SK-MEL-5 (cell line): ENCODE measurements around the gene PTMA. TPM values are rescaled to one million over a fixed set of nuclear protein-coding genes. Genes with fewer than 3 reads are reported as not detected.

Source experiments
- DNase-seq: peaks from one replicate; pipeline ENCODE4 v3.0.0-alpha.2; 2016; ENCODE audit warnings: low read depth, low spot score
- in situ Hi-C: cut with HindIII; loops from 2 replicates; pipeline ENCODE4 v1.10.0; 2016; ENCODE audit warnings: low sequenced_read_pairs, high pct_unique_total_duplicates, low pct_unique_long_range_greater_than_20kb
- total RNA-seq: library from RNA; depleted of rRNA; stranded (reverse); fragments of >200 nt; shearing (Covaris generic); gene quantifications from 2 replicates; pipeline ENCODE4 v1.2.3, GENCODE V29; 2014

PTMA gene
- total RNA-seq, 1 experiment from 2014 or later, result 950 TPM

- in situ Hi-C loops, result no loop called here
- DNase-seq, result peak; percentile 74
These were observed 21.0 kb upstream of the PTMA start for GRCh38 chr2:231687133-231687852.

DNA sequence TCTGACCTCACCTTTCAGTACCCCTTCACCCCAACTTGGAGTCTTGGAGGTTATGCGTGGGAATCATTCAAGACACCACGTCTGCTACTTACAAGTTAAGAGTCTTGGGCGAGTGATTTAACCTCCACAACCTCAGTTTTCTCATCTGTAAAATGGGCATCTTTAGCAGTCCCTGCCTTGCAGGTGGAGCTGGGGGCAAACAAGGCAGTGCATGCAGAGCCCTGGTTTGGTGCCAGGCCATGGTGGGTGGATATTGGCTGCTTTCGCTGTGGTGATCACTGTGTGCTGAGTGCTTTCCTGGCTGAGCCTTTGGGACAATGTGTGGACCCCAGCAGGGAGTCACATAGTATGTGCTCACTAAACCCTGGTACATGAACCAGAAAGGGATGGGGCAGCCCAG lies 20.4 kb upstream of the PTMA start:
- in situ Hi-C loops, result no loop called here

GRCh38 chr2:231688719-231689118 lies 19.6 kb upstream of the PTMA start:
- in situ Hi-C loops, result no loop called here
- no peak for DNase-seq

More for the DNA sequence above, 20.4 kb upstream of the PTMA start:
- DNase-seq, result no peak

- DNase-seq, result no peak
- in situ Hi-C loops, result no loop called here
These were observed 19.0 kb upstream of the PTMA start for GRCh38 chr2:231689124-231689893.

DNA sequence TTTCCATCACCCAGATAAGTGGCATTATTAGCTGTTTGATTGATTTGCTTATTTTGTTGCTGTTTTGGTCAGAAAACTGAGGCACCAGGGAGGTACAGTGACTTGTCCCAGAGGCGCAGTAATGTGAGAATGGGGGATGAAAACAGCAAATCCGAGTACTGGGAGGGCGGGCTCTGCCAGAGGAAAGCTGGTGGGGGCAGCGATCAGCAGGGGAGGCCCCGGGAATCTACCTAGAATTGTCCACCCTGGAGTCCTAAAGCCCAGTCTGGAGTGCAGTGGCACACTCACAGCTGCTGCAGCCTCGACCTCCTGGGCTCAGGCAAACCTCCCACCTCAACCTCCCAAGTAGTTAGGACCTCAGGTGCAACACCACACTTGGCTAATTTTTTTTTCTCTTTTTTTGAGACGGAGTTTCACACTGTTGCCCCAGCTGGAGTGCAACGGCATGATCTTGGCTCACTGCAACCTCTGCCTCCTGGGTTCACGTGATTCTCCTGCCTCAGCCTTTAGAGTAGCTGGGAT lies 17.0 kb upstream of the PTMA start:
- DNase-seq, result no peak
- in situ Hi-C loops, result no loop called here

DNA sequence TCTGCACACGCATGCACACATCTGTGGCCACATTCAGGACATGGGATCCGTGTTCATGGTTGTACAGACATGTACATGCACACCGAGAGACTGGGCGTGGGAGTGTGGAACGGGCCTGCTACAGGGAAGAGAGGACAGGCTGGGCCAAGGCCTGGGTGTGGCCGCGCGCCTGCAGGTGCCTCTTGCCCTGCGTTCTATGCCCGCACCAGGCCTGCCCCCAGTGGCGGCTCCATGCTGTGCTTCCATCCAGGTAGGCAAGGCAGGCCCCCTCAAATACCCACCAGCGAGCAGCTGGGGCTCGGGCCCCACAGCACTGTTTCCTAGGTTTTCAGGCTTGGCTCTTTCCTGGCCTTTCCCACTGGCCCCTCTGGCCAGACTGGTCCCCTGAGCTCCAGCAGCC lies 15.5 kb upstream of the PTMA start:
- in situ Hi-C loops, result no loop called here
- no peak for DNase-seq

- no peak for DNase-seq
- in situ Hi-C loops, result no loop called here
These were observed 14.4 kb upstream of the PTMA start for GRCh38 chr2:231693956-231694355.

GRCh38 chr2:231696004-231696367 lies 12.3 kb upstream of the PTMA start:
- in situ Hi-C loops, result no loop called here
- no peak for DNase-seq

DNA sequence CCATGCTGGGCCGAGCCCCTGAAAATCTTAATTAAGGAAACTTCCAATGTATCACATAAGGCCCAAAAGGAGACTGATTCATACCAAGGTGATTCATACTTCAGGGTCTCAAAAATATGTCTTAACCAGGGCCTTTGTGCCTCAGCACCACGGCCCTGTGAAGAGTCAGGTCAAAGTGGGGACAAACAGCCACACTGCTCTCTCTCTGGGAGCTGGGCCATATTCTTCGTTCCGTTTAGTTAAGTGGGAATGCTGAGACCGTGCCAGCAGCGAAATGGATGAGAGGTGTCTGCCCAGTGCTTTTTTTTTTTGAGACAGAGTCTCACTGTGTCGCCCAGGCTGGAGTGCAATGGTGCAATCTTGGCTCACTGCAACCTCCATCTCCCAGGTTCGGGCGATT lies 9.3 kb upstream of the PTMA start:
- in situ Hi-C loops, result no loop called here
- DNase-seq, result no peak

GRCh38 chr2:231701456-231702373 lies 6.6 kb upstream of the PTMA start:
- no peak for DNase-seq
- in situ Hi-C loops, result no loop called here

DNA sequence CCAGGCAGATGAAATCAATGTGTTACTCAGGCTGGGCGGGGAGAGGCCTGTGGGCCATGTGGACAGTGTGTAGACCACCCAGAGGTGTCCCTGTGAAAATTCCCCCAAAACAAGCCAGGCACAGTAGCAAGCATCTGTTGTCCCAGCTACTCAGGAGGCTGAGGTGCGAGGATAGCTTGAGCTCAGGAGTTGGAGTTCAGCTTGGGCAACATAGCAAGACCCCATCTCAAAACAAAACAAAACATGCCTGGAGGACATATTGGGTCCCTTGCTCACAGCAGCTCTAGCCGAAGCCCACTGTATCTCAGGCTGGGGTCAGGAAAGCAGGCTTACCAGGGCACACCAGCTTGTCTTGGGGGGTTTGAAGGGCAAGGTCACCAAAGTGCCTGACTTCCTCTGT lies 4.3 kb upstream of the PTMA start:
- no peak for DNase-seq
- in situ Hi-C loops, result no loop called here

DNA sequence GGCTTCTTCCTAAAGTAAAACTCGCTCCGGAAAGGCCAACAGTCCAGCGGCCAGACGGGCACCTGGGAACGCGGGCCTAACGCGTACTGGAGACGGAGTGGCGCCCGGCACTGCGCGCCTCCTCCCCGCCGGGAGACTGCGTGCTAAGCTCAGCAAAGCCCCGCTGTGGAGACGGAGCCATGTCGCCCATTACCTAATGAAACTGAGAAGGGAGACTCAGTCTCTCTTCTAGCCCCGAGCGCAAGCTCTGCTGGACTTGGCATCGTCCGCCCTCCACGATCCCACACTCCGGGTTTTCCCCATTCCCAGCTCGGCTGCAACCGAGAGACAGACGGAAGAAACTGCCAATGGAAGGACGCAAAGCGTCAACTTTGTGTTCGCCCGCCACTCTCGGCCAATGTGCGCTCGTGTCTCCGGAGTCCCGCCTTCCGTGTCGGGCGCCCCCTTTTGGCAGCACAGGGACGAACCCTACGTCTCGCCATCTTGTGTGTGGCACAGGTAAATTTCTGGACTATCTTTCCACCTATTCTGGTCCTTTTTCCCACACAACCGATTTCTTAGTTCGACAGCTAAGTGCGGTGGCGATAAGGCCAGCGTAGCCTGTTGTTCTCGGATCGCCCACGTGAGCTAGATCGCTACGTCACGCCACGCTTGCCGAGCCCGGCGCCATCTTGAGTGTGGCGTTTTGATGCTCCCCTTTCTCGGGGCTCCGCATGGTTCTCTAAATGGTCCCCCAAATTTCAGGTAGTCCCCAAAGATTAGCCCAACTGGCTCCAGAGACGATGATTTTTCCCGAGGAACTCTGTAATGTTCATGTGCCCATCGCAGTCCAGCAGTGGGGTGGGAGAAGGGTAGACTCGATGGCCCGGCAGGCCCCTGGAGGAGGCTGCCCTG lies 1.3 kb upstream of the PTMA start:
- in situ Hi-C loops, result no loop called here

DNA sequence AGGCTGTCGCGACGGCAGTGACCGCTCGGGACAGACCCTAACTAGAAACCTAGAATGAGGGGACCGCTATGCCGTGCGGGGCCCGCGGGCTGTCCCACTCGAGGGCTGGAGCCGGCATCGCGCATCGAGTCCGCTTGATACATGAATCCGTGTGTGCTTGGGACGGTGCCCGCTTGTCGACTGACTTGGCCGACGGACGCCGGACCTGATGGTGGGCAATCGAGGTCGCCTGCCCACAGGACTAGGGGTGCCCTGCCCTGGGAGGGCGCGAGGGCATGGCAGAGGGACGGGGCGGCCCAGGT lies 749 bp upstream of the PTMA start:
- no peak for DNase-seq
- in situ Hi-C loops, result no loop called here

More for the DNA sequence above, 1.3 kb upstream of the PTMA start:
- DNase-seq, result peak; percentile 97

GRCh38 chr2:231708773-231709635 lies 679 bp downstream of the PTMA start:
- in situ Hi-C loops, result no loop called here
- DNase-seq, result no peak

DNA sequence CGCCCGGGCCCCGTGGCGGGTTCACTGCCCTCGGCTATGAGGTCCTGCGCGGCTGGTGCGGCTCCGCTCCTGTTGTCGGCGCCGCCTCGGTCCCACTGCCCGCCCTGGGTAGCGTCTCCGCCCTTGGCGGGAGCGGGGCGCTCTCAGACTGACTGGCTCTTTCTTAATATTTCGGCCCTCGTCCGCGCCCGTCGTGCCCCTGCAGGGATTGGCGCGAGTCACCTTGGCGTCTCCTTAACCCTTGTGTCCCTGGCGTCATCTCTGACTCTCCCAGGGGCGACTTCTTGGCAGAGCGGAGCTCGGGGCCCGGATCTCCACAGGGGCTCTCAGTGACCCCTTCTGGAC lies 1.3 kb downstream of the PTMA start:
- in situ Hi-C loops, result no loop called here
- no peak for DNase-seq

- DNase-seq, result peak; percentile 75
- in situ Hi-C loops, result no loop called here
These were observed 1.9 kb downstream of the PTMA start for GRCh38 chr2:231709981-231710798.
